Hematopoietic multipotent progenitor cell treated with erythropoietin and hydrocortisone succinate and interleukin-3 and kit ligand, for 6 days (in vitro differentiated cells): ENCODE measurements around the gene NRARP.

Experiments used
- DNase-seq: peaks from one replicate; pipeline ENCODE4 v3.0.0-alpha.2; 2015

Gene NRARP

DNA sequence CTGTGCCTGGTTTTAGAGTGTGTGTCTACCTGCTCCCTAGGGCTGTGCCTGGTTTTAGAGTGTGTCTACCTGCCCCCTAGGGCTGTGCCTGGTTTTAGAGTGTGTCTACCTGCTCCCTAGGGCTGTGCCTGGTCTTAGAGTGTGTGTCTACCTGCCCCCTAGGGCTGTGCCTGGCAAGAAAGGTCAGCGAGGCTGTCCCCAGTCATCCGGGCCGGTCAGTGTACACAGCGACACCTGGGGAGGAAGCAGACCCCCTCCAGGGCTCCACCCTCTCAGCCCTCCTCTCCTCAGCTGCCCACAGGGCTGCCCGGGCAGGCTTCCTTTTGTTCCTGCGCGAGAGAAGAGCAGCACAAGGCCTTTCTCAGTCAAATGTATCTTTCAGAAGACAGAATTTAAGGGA is 4.1 kb downstream of the NRARP start:
- no peak for DNase-seq

DNA sequence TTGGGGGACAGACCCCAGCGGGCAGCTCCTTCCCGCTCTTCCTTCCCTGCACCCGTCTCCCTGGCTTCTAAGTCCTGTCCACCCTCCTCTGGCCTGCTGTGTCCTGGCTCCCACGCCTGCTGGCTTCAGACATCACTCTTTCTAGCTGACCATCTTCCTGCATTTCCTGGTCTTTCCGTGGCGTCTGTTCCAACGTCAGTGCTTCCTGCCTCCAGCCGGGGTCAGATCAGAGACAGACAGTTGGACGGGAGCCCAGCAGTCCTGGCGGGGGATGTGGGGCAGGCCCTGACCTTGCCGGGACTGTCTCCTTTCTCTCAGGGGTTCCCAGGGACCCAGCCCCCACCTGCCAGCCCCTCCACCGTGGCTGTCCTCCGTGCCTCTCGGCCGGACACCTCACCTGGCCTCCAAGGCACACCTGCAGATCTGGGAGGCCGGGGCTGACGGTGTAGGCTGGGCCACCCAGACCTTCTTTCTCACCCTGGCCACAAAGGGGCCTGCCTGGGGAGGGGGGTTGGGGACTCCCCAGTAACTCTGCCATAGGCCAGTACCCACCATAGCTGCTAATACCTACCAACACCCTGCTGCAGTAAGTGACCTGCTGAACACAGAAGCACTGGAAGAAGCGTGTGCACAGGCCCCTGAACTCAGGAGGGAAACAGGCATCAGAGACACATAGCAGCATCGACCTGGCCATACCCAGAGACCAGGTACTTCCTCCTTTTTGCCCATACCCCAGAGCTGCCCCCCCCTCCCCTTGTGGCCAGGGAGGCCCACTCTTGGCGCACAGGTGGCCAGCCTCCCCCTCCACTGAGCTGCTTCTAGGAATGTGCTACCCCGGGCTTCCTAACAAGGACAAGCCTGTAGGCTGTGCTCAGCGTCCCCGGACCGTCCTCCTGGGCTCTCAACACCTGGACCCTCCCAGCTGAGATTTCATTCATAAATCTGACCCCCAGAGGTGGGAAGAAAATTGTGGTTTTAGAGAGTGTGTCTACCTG is 5.1 kb downstream of the NRARP start:
- DNase-seq, result no peak

DNA sequence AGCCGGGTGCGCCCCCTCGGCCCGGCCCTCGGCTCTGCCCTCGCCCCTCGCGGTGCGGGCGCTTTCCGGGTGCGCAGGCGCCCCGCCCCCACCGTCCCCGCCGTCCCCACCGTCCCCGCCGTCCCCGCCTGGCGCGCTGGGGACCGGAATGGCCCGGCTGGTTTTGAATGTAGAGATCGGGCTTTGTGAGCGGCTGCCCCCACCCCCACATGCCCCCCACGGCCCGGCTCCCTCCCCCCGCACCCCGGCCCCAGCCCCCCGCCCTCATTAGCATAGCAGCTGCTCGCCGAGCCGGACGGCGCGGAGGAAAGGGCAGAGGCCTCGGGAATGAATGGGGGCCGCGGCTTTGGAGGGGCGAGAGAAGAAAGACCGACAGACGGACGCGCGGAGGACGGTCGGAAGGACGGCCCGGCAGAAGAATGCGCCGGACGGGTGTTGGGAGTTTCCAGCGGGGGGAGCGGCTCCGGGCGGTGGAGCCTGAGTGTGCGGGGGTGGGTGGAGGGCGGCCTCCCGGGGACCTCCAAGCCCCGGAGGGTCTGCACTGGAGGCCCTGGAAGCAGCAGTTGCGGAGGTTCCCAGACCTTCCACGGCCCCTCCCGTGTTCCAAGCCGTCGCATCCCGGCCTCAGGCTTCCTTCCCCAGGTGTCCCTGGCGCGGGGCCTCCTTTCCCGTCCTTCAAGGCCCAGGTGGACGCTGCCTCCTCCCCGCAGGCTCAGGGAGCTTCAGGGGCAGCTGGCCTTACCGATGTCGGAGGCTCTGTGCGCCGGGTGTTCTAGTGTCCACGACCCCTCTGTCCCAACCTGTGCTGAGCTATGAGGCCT is 6.0 kb downstream of the NRARP start:
- no peak for DNase-seq

DNA sequence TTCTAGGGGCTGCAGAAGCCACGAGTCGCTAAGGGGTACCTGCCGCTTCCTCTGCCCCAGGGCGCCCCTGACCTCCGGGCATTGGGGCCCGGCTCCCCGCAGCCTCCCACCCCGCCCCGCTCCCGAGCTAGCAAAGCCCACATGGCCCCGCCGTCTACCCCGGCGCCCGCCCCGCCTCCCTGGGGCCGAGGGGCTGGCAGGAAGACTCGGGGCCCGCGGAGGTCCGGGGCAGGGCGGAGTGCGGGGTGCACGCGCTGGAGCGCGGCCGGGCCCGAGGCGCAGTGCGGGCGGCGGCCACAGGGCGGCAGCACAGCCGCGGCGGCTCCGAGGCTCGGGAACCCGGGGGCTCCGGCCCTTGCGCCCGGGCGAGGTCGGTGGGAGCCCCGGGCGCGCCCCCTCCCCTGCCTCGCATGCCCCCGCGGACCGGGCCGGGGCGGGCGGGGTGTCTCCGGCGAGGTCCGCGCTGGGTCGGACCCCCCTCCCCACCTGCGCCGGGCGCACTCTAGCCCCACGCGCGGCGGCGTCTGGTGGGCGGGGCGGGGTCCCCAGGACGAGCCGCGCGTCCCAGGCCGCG is 6.7 kb downstream of the NRARP start:
- DNase-seq, result peak; percentile 68

DNA sequence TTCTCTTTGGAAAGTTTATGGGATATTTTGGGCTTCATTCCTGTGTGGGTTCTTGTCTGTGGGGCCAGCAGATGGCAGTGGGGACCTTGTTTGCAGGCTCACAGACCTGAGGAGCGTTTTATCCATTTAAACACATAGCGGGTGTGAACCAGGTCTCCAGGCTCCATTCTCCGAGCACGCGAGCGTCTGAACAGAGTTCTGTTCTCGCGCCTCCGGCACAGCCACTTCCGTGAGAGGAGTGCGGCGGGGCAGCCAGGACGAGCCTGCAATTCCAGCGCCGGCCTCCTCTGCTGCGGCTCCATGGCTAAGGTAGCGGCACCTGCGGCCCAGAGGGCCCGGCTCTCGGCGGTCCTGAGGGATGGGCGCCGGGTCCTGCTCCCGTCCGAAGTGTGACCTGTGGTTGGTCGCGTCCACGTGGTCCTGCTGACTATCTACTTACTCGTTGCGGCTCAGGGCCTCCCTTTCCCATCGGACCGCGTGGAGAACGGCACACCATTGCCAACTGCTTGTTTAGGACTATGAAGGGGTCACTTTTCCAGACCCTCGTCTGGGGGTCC is 7.3 kb downstream of the NRARP start:
- DNase-seq, result peak; percentile 69

DNA sequence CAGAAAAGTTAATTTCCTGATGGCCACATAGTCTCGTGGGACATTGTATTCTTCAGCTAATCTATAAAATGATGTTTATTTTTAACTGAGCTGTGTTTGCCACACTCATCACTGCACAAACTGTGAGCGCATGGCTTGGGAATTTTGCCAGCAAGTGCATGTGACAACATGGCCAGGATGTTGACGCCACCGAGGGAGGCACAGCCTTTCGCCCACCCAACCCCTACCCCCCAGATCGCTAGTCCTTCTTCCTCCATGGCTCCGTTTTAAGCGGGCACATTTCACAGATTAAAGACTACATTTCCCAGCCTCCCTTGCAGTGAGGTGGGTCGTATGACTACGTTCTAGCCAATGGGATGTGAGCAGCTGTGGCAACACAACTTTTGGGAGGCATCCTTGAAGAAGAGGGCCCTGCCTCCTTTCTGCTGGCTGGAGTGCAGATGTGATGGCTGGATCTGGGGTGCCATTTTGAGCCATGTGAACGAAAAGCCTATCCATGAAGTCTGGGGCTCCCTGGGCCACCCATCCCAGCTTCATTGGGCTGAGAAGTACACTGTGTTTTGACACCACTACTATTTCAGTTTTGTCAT is 7.9 kb downstream of the NRARP start:
- peak; percentile 84 for DNase-seq

DNA sequence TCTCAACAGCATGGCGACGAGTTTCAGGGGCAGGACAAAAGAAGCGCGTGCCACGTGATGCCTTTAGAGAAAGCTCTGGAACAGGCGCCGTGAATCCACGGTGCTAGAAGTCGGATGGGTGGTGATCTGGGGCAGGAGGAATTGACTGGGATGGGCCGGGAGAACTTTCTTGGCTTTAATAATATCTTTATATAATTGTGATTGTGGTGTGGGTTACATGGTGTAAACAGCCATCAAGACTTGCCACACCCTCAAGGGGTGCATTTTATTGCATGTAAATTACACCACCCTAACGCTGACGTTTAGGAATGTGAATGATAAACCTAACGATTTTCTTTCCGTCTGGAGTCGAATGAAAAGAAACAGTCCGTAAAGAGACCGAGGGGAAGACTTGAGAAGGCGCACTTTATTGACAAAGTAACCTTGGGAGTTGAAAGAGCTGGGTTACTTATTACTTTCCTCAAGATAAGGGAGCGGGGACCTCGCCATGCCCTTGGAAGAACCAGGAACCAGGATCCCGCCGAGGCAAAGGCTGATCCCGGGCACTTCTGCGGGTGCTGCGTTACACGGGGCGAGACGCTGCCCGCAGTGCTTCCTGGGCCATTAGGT is 8.5 kb downstream of the NRARP start:
- no peak for DNase-seq

DNA sequence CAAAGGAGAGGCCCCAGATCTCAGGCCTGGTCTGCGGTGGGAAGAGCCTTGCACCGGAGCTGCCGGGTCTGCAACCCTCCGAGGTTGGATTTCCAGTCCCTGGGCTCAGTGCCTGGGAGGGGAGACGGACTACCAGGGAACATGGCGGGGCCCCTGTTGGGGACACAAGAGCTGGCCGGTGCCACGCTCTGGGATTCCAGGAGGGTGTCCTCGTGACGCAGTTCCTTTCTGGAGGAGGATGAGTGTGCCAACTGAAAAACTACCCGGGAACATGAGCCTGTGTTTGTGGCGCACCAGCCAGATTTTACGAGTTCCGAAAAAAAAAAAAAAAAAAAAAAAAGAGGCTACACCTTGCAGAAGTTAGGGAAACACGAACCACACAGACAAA is 9.0 kb downstream of the NRARP start:
- no peak for DNase-seq

DNA sequence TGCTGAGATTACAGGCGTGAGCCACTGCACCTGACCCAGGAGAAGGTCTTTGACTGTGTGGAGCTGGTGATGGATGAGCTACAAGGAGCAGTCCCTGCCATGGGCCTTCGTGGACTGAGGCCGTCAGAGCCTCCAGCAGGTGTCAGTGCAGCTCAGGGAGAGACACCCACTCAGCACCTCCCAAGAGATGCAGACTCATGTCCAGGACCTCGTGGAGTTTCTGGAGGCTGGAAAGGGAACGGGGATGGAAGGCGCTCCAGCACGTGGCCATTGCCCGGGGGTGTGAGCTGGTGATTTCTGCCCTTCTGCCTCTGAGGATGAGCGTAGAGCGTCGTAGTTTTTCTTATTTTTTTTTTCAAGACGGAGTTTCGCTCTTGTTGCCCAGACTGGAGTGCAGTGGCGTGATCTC is 15.1 kb downstream of the NRARP start:
- DNase-seq, result peak; percentile 80

DNA sequence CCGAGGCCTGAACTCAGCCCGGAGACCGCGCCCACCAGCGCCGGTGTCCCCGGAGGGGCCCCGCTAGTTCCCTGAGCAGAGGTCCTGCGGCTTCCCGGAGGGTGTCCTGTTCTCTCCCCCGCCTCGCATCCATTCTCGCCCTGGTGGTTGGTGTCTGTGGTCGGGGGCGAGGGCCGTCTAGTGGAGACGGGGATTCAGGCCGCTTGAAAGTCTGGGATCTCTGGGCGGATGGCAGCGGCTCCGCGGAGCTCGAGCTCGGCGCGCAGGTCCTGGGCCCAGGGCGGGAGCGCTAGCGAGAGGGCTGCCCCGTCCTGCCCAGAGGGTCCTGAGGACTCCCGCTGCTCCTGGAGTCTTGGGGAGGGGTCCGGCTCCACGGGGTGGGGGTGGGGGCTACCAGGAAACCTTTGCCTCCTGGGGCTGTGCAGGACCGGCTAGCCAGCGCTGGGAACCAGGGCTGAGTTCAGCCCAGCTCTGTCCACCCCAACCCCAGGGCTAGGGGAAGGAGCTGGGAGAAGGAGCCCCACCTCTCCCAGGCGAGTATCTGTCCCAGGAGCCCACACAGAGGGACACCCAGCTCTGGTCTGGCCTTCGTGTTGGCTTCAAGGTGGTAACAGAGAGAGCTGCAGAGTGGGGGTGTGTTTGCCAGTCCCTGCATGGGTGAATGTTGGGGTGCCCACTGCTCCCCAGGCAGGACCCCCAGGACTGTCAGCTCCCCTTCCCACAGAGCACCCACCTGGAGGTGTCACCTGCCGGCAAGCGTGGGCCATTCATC is 20.5 kb downstream of the NRARP start:
- DNase-seq, result no peak

DNA sequence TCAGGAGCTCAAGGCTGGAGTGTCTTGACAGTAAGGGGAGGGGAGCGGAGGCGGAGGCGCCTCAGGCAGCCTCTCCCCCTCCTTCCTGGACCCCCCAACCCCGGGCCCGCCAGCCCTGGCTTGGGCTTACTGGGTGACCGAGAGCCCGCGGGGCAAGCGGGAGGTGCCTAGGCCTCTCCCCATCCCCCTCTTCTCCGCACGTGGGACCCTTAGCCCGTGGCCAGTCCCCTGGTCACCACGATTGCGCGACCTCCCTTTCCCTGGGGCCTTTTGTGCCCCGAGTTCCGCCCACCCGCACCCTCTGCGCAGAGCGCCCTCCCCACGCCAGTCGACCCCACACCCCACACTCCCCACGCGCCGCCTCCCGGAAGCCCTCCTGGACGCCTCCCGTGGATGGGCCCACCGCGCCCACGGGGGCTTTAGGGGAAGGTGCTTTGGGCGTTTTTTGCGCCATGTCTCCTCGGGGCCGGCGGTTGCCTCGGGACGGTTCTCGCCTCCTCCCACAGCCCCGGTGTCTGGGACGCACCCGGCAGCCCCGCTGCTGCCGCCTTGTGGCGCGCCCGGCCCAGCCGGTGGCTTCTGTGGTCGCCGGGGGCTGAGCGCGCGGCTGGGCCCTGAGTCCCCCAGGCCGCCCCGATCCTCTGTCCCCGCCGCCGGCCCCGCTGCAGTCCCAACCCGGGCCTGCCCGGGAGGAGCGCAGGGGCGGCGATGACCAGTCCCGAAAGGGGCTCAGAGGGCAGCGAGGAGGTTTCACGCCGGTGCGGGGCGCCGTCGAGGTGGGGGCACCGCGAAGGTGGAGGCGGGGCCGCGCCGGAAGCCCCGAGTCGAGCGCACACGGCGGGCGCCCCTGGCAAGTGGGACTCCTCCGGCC is 21.4 kb downstream of the NRARP start:
- DNase-seq, result peak; percentile 42

DNA sequence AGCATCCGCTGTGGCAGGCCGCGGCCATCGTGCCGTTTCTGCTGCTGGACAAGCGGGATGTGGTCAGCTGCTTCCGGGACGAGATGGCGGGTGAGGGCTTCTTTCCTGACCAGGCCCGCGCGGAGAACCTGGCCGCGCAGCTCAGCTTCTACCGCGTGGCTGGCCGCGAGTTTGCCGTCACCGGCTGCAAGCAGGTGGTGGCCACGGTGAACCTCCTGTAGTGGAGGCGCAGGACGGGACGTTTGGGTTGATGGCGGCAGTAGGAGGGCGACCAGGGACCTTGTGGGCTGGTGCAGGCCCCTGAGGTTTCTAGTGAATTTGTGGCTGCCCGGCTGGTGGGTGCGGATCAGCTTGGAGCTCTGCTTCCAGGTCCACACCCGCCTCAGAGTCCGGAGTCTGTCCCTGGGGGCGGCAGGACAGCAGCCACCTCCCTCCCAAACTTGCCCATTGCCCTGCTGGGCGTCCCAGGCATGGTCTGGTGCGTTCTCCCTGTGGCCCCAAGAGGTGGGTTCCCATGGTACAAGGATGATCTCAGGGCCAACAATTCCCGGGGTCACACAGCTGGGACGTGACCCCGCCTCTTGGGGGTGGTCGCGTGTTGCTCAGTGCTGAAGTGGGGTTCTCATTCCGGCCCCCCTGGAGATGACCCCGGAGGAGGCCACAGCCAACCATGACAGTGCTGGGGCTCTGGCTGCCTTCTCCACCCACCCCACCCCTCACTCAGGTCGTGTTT is 22.2 kb downstream of the NRARP start:
- no peak for DNase-seq

DNA sequence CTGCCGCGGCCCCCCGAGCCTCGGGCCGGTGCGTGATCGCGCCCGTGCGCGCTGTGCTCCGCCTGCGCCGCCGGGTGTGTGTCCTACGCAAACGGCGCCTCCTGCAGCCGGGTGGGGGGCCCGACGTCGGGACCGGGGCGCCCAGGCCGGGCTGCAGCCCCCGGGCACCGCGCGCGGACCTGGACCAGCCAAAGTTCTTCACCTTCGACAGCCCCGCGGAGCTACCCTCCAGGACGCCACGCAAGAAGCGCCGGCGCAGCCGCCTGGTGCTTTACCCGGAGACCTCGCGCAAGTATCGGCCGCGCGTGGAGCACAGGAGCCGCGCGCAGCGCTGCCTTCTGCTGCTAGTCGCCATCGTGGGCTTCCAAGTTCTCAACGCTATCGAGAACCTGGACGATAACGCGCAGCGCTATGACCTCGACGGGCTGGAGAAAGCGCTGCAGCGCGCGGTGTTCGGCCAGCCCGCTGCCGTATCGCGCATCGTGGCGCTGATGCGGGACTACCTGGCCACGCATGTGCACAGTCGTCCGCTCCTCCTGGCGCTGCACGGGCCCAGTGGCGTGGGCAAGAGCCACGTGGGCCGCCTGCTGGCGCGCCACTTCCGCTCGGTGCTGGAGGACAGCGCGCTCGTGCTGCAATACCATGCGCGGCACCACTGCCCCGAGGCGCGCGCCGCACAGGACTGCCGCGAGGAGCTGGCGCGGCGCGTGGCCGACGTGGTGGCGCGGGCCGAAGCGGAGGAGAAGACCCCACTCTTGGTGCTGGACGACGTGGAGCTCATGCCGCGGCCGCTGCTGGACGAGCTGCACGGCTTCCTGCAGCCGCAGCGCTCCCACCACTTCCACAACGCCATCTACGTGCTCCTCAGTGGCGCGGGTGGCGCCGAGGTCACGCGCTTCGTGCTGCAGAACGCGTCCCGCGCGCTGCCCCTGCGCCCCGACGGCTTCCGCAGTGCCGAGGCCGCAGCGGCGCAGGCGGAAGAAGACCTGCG is 23.1 kb downstream of the NRARP start:
- no peak for DNase-seq

DNA sequence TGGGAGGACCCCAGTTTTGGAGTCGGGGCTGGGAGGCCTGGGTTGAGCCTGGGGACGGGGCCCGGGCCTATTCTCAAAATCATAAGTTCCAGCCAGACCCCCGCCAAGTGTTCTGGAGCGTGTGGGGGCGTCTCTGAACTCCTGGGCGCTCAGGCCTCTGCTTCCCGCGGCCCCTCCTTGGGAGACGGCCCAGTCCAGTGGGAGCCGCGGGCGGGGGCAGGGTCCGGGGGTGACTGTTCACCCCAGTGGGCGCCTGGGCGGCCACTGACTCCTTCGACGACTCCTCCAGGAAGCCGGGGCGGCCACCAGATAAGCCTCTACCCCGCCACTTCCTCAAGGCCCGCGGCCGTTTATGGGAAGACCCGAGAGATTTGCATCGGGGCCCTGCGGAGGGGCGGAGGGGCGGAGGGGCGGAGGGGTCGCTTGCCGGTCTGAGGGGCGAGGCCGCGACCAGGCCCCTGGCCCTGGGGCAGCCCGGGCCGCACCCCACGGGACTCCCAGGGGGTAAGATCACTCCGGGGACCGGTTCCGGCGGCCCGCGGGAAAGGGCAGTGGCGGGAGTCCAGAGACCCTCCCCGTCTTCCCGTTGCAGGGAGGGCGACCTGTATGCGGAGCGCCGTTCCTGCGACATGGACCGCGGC is 23.9 kb downstream of the NRARP start:
- DNase-seq, result peak; percentile 80

DNA sequence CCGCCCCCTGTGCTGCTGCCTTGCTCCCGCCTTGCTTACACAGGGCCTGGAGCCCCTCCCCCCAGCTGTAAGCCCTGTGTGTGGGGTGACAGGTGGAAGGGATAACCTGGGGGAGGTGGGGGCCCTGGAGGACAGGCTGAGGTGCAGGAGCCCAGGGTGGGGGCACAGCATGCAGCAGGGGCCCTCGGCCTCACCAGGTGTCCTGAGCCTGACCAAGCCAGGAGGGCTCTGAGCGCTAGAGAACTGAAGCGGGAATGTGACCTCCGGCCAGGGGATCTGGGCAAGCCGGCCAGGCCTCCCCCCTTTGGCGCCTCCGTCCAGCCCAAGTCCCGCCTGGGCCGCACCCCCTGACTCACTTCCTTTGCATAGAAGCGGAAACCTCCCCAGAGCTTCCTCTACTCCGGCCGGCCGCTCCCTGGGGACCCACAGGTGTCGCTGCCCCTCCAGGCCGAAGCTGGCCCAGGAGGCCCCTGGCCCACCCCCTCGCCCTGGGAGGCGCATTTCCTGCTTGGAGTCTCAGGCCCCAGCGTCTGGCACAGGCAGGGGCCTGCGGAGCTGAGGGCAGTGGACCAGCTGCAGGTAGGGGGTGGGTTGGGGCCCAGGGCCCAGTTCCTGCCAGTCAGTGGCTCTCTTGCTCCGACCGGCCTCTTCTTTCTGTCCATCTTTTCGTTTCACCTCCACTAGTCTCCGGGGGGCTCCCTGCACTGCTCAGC is 24.6 kb downstream of the NRARP start, which contains the start of gene TOR4A:
Gene TOR4A (plus strand): TSS at position 398 of the 713 bp plus-strand sequence. CDS start 964 bp downstream, outside the sequence.
- DNase-seq, result peak; percentile 91

DNA sequence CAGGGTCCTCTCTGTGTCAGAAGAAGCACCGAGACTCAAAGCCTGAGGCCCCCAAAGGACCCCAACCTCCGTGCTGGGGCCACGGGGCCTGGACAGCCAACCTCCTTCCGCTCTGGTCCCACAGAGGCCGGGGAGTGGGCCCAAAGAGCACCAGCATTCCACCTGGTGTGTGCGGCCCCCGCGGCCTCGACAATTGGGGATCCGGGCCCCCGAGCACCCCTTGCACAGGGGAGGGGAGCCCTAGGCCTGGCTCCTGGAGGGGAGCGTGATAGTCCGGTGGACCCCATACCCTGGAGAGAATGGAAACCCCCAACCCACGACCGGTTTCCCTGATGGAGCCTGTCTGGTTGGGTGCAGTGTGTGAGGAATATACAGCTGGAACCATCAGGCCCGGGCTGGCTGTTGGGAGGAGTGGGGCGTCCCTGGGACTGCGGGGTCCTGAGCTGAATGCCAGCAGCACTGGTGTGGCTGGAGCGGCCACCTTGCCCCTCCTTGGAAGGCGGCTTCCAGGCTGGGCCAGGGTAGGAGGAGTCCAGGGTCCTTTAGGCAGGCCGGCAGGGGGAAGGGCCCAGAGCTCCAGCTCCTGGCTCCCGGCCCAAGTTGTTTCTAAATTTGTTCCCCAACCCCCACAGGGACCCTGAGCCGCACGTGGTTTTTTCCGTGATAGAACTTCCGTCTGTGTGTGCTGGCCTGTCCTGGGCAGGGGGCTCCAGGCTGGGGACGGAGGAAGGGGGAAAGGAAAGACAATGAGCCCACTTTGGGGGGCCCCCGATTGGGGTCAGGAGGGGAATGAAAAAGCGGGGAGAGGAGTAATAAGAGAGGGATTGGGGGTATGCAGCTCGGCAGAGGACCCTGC is 25.4 kb downstream of the NRARP start:
- peak; percentile 94 for DNase-seq
